ENCODE data around the gene SLC27A5.
"Not testable (repeated sequence)": the region's sequence is repeated elsewhere in the genome, so short reads cannot be mapped to it uniquely, and the experiment has no call there.

Gene SLC27A5

DNA sequence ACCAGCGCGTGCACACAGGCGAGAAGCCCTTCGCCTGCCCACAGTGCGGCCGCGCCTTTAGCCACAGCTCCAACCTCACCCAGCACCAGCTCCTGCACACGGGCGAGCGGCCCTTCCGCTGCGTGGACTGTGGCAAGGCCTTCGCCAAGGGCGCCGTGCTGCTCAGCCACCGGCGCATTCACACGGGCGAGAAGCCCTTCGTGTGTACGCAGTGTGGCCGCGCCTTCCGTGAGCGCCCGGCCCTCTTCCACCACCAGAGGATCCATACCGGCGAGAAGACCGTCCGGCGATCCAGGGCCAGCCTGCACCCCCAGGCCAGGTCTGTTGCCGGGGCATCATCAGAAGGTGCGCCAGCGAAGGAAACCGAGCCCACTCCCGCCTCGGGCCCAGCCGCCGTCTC lies 40.1 kb downstream of the SLC27A5 start:
- no peak overlapping the region for H3K27ac ChIP-seq
- TF ChIP-seq, protein P1, sequence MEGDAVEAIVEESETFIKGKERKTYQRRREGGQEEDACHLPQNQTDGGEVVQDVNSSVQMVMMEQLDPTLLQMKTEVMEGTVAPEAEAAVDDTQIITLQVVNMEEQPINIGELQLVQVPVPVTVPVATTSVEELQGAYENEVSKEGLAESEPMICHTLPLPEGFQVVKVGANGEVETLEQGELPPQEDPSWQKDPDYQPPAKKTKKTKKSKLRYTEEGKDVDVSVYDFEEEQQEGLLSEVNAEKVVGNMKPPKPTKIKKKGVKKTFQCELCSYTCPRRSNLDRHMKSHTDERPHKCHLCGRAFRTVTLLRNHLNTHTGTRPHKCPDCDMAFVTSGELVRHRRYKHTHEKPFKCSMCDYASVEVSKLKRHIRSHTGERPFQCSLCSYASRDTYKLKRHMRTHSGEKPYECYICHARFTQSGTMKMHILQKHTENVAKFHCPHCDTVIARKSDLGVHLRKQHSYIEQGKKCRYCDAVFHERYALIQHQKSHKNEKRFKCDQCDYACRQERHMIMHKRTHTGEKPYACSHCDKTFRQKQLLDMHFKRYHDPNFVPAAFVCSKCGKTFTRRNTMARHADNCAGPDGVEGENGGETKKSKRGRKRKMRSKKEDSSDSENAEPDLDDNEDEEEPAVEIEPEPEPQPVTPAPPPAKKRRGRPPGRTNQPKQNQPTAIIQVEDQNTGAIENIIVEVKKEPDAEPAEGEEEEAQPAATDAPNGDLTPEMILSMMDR (conservative IDR thresholded peaks at IDR 0.05), result no peak

DNA sequence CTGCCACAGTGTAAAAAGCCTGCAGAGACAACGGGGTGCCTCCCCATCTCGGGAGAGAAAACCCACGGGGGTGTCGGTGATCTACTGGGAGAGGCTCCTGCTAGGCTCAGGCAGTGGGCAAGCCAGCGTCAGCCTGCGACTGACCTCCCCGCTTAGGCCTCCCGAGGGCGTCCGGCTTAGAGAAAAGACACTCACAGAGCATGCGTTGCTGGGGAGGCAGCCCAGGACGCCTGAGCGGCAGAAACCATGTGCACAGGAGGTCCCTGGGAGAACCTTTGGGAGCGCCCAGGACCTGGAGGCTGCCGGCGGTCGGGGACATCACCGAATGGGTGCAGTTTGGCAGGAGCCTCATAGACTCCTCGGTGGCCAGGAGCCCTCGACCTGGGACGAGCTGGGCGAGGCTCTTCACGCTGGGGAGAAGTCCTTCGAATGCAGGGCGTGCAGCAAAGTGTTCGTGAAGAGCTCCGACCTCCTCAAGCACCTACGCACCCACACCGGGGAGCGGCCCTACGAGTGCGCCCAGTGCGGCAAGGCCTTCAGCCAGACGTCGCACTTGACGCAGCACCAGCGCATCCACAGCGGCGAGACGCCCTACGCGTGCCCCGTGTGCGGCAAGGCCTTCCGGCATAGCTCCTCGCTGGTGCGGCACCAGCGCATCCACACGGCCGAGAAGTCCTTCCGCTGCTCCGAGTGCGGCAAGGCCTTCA lies 40.8 kb downstream of the SLC27A5 start:
- not testable (repeated sequence) for H3K27ac ChIP-seq

DNA sequence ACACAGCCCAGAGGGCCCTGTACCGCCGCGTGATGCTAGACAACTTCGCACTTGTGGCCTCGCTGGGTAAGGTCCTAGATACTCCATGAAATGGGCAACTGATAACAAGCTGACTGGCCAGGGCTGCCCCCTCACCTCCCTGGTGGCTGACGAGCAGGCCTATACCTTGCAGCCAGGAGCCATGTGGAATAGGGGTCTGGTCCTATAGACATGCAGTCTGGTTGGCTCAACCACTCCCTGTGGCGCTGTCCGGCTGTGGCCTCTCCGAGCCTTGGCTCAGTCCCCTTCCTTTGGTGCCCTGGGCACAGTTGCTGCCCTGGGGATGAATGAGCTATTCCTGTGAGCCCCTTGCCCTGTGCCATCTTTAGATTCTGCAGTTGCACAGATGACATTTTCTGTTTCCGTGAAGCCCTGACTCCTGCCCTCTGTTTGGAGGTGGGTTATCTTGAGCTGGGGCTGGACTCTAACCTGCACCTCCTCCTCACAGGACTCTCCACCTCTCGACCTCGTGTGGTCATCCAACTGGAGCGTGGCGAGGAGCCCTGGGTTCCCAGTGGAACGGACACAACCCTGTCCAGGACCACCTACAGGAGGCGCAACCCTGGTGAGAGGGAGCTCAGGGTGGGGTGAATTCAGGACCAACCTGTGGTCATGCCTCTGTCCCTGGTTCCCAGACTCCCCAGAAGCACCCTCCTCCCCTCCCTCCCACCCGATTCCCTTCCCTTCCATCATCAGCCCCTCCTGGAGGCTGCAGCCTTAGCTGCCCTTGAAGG lies 42.4 kb downstream of the SLC27A5 start:
- TF ChIP-seq, protein P1 (conservative IDR thresholded peaks at IDR 0.05), result no peak
- no peak overlapping the region for H3K27ac ChIP-seq

DNA sequence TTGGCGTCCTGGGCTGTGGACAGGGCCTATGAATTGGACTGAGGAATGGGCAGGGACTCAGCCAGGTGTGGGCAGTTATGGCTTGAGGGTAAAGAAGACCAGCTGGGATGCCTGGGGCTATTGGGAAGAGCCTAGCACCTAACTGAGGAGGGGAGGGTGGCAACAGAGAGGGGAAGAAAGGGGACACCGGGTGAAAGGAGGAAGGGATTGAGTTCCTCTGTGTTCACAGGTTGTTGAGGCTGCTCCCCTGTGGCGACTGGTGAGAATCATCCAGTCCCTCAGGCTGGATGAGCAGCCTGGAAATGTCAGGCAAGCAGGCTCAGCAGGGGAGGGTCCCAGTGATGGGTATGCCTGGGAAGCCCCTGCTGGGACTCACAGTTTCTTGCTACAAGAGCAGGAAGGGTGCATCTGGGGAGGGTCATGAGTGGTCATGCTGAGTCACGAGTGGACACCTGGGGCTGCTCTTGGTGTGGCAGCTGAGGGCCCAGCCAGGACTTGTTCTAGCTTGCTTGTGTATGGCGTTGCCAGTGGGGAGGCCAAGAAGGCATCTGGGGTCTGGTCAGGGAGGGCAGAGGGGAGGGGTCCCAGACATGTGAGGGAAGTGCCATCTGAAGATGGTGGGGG lies 43.5 kb downstream of the SLC27A5 start:
- no peak overlapping the region; the same call in 1 of the 2 replicates for H3K27ac ChIP-seq
- TF ChIP-seq, protein P1 (conservative IDR thresholded peaks at IDR 0.05), result no peak

DNA sequence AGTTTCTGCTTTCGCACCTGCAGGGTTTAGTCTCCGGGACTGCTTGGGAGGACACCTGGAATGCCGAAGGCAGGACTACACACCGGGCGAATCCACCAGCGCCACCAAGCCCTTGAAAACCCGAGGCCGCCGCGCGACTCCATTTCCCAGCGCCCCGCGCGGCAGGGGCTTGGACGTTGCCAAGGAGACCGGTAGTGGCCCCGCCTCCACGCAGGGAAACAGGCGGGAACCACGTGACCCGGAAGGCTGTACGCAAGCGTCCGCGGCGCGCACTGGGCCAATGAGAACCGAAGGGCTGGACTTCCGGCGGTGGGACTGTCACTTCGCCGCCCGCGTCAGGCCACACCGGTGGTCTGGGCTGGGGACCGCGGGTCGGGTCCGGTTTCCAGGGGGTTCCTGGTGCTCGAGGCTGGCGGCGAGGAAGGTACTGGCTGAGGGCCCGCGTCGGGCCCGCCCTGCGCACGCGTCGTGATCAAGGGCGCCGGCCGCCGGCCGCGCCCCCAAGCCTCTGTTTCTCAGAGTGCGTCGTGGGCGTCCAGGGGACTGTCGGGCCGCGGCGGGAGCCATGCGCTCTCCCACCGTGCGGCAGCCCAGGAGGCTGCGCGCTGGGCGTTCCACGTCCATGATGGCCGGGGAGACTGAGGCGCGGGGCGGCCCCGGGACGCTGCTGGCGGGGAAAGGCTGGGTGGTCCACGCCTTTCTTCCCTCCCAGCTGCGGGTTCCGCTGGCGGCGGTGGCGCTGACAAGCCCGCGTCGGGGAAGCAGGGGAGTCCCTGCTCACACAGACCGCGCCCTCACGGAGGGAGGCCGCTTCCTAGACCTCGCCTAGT lies 44.8 kb downstream of the SLC27A5 start, which contains the start of gene ZNF324:
Gene ZNF324, plus strand, starts transcription at position 321 of the 830 bp plus-strand sequence. CDS start 2,106 bp downstream, outside the sequence.
- peak within 1 kb of the TSS; percentile 78 for H3K27ac ChIP-seq
- TF ChIP-seq, protein P1 (conservative IDR thresholded peaks at IDR 0.05), result no peak

DNA sequence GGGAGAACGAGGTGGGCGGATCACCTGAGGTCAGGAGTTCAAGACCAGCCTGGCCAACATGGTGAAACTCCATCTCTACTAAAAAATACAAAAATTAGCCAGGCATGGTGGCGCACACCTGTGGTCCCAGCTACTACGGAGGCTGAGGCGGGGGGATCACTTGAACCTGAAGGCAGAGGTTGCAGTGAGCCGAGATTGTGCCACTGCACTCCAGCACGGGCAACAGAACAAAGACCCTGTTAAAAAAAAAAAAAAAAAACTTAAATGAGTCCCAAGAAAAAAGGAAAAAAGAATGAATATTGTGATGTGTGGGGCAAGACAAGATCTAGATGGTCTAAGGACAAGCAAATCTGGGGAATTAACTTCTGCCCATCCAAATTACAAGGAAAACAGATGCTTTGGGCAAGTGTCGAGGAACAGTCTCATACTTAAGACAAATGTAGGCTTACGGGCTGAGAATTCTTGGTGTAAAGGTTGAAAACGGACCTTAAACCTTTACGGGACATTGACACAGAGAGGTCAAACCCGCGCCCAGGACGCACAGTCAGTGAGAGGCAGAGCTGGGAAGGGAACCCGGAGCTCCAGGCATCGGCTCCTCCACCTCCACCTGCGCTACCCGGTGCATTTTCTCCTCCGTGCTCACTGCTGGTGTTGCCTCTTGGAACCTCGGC lies 45.6 kb downstream of the SLC27A5 start:
- peak overlapping the region; percentile 78 for H3K27ac ChIP-seq
- TF ChIP-seq, protein P1 (conservative IDR thresholded peaks at IDR 0.05), result no peak

DNA sequence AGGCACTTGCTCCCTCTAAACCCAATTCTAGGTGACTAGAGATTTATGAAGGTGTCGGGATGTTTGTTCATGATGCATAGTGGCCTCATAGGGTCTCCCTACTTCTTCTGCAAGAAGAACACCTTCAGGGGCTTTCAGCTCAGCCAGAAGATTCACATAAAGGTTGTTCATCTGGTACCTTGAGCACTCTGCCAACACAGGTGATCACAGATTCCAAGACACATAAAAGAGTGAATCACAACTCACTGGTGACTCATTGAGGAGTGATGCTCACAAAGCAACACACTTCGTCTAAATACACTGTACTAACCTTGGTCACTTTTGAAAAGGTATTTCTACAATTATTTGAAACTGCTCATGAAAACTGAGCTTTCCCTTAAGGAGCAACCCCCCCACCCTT lies 51.8 kb downstream of the SLC27A5 start:
- TF ChIP-seq, protein P1 (conservative IDR thresholded peaks at IDR 0.05), result no peak
- H3K27ac ChIP-seq, result no peak overlapping the region
